ENCODE measurements around the gene ANKRD44.

DNA sequence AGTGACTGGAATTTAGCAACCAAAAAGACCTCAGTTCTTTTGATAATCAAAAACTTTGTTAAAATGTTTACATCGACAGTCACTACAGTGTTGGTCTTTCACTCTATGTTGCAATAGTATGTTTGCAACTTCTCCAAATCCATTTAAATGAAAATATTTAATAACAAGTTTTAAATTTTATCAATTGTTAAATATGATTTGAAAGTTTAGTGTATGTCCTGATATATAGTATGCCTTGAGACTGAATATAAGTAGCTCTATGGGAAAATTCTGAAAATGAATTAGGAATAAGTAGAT lies 109.9 kb downstream of the ANKRD44 start:
- TF ChIP-seq, protein P1, sequence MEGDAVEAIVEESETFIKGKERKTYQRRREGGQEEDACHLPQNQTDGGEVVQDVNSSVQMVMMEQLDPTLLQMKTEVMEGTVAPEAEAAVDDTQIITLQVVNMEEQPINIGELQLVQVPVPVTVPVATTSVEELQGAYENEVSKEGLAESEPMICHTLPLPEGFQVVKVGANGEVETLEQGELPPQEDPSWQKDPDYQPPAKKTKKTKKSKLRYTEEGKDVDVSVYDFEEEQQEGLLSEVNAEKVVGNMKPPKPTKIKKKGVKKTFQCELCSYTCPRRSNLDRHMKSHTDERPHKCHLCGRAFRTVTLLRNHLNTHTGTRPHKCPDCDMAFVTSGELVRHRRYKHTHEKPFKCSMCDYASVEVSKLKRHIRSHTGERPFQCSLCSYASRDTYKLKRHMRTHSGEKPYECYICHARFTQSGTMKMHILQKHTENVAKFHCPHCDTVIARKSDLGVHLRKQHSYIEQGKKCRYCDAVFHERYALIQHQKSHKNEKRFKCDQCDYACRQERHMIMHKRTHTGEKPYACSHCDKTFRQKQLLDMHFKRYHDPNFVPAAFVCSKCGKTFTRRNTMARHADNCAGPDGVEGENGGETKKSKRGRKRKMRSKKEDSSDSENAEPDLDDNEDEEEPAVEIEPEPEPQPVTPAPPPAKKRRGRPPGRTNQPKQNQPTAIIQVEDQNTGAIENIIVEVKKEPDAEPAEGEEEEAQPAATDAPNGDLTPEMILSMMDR (IDR thresholded peaks at IDR 0.05; ENCODE audit: low read depth, low read length), result no peak
- TF ChIP-seq POLR2A (IDR thresholded peaks at IDR 0.05; ENCODE audit: extremely low read depth, insufficient read length) (no peak), MAX (IDR thresholded peaks at IDR 0.05; ENCODE audit: low read depth, low read length) (no peak)

All from NB4 (cell line).